ENCODE data around the gene EIF2D. TPM values are rescaled to one million over a fixed set of nuclear protein-coding genes. Genes with fewer than 3 reads are reported as not detected.
A peak's percentile ranks its signal among the peaks of the same experiment; 100 is the strongest.

EIF2D gene
- total RNA-seq, 1 donor from 2014 or later, result 49.6 TPM

DNA sequence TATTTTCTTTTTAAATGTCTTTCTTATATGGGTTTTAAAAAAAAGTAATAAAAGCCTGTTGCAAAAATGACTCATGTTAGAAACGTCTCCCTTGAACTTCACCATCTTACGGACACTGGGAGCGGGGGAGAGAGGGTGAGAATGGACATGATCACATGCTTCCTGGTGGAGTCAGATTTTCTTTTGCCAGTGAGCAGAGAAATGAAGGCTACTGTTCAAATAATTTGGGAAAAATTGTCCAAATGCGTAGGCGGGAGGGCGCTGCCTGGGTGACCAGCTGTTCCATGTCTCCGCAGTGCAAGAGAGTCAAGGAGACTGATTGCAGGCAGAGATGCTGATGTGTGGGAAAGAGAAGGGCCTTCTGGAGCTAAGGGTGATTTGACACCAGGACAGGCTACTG, 23.1 kb downstream of the EIF2D start:
- no peaks in the 10 kb centered on the region for H3K9me3 Mint-ChIP-seq
- H3K27me3 Mint-ChIP-seq (ENCODE audit: low read depth), result no peaks in the 10 kb centered on the region
- no peak overlapping the region for H3K27ac Mint-ChIP-seq
- peaks cover 38% of the 10 kb centered on the region for H3K4me1 Mint-ChIP-seq
- no peak for DNase-seq (ENCODE audit: low spot score in 2 of 2, unreplicated experiment in 2 of 2)
- no peak overlapping the region for H3K4me3 Mint-ChIP-seq
- TF ChIP-seq, protein P1, sequence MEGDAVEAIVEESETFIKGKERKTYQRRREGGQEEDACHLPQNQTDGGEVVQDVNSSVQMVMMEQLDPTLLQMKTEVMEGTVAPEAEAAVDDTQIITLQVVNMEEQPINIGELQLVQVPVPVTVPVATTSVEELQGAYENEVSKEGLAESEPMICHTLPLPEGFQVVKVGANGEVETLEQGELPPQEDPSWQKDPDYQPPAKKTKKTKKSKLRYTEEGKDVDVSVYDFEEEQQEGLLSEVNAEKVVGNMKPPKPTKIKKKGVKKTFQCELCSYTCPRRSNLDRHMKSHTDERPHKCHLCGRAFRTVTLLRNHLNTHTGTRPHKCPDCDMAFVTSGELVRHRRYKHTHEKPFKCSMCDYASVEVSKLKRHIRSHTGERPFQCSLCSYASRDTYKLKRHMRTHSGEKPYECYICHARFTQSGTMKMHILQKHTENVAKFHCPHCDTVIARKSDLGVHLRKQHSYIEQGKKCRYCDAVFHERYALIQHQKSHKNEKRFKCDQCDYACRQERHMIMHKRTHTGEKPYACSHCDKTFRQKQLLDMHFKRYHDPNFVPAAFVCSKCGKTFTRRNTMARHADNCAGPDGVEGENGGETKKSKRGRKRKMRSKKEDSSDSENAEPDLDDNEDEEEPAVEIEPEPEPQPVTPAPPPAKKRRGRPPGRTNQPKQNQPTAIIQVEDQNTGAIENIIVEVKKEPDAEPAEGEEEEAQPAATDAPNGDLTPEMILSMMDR (IDR thresholded peaks at IDR 0.05; ENCODE audit: unreplicated experiment), result no peak
- H3K36me3 Mint-ChIP-seq, result peaks cover 28% of the 10 kb centered on the region

DNA sequence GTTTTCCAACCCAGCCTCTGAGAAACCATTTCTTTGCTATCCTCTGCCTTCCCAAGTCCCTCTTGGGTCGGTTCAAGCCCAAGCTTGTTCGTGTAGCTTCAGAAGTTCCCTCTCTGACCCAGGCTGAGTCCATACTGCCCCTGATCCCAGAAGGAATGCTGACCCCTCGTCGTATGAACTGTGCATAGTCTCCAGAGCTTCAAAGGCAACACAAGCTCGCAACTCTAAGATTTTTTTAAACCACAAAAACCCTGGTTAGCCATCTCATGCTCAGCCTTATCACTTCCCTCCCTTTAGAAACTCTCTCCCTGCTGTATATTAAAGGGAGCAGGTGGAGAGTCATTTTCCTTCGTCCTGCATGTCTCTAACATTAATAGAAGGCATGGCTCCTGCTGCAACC, 23.8 kb downstream of the EIF2D start:
- no peaks in the 10 kb centered on the region for H3K9me3 Mint-ChIP-seq
- TF ChIP-seq, protein P1 (IDR thresholded peaks at IDR 0.05; ENCODE audit: unreplicated experiment), result no peak
- H3K36me3 Mint-ChIP-seq, result peaks cover 23% of the 10 kb centered on the region
- DNase-seq (ENCODE audit: low spot score in 2 of 2, unreplicated experiment in 2 of 2), result no peak
- H3K4me1 Mint-ChIP-seq, result peaks cover 40% of the 10 kb centered on the region
- no peak overlapping the region for H3K4me3 Mint-ChIP-seq
- H3K27ac Mint-ChIP-seq, result peak overlapping the region; percentile 94
- H3K27me3 Mint-ChIP-seq (ENCODE audit: low read depth), result no peaks in the 10 kb centered on the region

DNA sequence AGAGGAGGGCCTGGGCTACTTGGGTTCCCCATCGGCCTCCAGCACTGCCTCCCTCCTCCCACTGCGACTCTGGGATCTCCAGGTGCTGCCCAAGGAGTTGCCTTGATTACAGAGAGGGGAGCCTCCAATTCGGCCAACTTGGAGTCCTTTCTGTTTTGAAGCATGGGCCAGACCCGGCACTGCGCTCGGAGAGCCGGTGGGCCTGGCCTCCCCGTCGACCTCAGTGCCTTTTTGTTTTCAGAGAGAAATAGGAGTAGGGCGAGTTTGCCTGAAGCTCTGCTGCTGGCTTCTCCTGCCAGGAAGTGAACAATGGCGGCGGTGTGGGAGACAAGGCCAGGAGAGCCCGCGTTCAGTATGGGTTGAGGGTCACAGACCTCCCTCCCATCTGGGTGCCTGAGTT, 24.4 kb downstream of the EIF2D start:
- no peak for DNase-seq (ENCODE audit: low spot score in 2 of 2, unreplicated experiment in 2 of 2)
- TF ChIP-seq, protein P1 (IDR thresholded peaks at IDR 0.05; ENCODE audit: unreplicated experiment), result no peak
- no peaks in the 10 kb centered on the region for H3K27me3 Mint-ChIP-seq (ENCODE audit: low read depth)
- no peaks in the 10 kb centered on the region for H3K9me3 Mint-ChIP-seq
- H3K27ac Mint-ChIP-seq, result peak overlapping the region; percentile 94
- H3K36me3 Mint-ChIP-seq, result peaks cover 21% of the 10 kb centered on the region
- no peak overlapping the region for H3K4me3 Mint-ChIP-seq
- peaks cover 40% of the 10 kb centered on the region for H3K4me1 Mint-ChIP-seq

DNA sequence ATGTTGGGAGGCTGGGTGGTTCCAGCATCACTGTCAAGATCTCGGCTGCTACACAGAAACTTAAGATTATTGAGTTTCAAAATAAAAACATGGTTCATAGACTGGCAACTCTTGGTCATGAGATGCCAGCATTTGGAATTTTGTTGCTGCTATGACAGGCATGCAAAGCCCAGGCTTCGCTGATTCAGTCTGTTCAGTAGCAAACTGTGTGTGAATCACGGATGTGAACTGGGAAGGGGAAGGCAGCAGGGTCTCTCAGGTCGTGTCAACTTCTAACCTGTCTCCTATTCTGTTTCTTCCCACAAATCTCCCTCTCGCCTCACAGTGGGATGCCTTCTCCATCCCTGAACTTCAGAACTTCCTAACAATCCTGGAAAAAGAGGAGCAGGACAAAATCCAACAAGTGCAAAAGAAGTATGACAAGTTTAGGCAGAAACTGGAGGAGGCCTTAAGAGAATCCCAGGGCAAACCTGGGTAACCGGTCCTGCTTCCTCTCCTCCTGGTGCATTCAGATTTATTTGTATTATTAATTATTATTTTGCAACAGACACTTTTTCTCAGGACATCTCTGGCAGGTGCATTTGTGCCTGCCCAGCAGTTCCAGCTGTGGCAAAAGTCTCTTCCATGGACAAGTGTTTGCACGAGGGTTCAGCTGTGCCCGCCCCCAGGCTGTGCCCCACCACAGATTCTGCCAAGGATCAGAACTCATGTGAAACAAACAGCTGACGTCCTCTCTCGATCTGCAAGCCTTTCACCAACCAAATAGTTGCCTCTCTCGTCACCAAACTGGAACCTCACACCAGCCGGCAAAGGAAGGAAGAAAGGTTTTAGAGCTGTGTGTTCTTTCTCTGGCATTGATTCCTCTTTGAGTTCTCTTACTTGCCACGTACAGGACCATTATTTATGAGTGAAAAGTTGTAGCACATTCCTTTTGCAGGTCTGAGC, 25.5 kb downstream of the EIF2D start:
- Mint-ChIP-seq H3K4me3 (no peak overlapping the region), H3K27me3 (ENCODE audit: low read depth) (no peaks in the 10 kb centered on the region), H3K27ac (peak overlapping the region; percentile 94)

DNA sequence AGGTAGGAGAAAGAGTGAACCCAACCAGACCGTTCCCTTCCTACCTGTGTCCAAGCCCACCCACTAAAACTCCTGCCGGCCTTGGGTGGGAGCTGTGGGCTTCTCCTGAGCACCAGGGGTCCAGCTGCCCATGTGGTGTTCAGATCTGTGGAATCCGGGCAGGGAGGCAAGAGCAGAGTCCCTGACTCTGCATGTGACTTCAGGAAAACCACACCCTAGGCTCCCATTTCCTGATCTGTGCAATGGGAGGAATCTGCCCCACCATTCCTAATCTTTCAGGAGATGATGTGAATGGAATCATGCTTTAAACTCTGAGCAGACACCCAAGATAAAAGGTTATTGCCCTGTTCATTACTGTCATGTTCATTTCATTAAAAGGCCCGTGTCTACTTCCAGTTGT, 27.6 kb downstream of the EIF2D start:
- Mint-ChIP-seq H3K27ac (no peak overlapping the region), H3K9me3 (no peaks in the 10 kb centered on the region), H3K4me1 (peaks cover 40% of the 10 kb centered on the region), H3K36me3 (no peaks in the 10 kb centered on the region), H3K4me3 (no peak overlapping the region), H3K27me3 (ENCODE audit: low read depth) (no peaks in the 10 kb centered on the region)
- TF ChIP-seq, protein P1 (IDR thresholded peaks at IDR 0.05; ENCODE audit: unreplicated experiment), result no peak
- no peak for DNase-seq (ENCODE audit: low spot score in 2 of 2, unreplicated experiment in 2 of 2)

More for the DNA sequence above, 25.5 kb downstream of the EIF2D start:
- peaks cover 40% of the 10 kb centered on the region for H3K4me1 Mint-ChIP-seq
- peak in 1 of 2 experiments; percentile 46 for DNase-seq (ENCODE audit: low spot score in 2 of 2, unreplicated experiment in 2 of 2)
- TF ChIP-seq, protein P1 (IDR thresholded peaks at IDR 0.05; ENCODE audit: unreplicated experiment), result no peak
- H3K9me3 Mint-ChIP-seq, result no peaks in the 10 kb centered on the region
- H3K36me3 Mint-ChIP-seq, result peaks cover 11% of the 10 kb centered on the region
